GM12872 (cell line): ENCODE measurements around the gene NUDT14.

Source experiments
- TF ChIP-seq, protein P1 (sequence below): IDR thresholded peaks from 3 replicates; pipeline ENCODE4 v1.5.1; 2011; ENCODE audit warnings: low read depth, mild to moderate bottlenecking, low read length, moderate library complexity; ENCODE audit not compliant: insufficient read depth

Gene NUDT14

GRCh38 chr14:105153739-105154475, 27.2 kb downstream of the NUDT14 start:
- TF ChIP-seq, protein P1, sequence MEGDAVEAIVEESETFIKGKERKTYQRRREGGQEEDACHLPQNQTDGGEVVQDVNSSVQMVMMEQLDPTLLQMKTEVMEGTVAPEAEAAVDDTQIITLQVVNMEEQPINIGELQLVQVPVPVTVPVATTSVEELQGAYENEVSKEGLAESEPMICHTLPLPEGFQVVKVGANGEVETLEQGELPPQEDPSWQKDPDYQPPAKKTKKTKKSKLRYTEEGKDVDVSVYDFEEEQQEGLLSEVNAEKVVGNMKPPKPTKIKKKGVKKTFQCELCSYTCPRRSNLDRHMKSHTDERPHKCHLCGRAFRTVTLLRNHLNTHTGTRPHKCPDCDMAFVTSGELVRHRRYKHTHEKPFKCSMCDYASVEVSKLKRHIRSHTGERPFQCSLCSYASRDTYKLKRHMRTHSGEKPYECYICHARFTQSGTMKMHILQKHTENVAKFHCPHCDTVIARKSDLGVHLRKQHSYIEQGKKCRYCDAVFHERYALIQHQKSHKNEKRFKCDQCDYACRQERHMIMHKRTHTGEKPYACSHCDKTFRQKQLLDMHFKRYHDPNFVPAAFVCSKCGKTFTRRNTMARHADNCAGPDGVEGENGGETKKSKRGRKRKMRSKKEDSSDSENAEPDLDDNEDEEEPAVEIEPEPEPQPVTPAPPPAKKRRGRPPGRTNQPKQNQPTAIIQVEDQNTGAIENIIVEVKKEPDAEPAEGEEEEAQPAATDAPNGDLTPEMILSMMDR: no peak

- TF ChIP-seq, protein P1: no peak
Observed at GRCh38 chr14:105153331-105153731, 27.8 kb downstream of the NUDT14 start.

DNA sequence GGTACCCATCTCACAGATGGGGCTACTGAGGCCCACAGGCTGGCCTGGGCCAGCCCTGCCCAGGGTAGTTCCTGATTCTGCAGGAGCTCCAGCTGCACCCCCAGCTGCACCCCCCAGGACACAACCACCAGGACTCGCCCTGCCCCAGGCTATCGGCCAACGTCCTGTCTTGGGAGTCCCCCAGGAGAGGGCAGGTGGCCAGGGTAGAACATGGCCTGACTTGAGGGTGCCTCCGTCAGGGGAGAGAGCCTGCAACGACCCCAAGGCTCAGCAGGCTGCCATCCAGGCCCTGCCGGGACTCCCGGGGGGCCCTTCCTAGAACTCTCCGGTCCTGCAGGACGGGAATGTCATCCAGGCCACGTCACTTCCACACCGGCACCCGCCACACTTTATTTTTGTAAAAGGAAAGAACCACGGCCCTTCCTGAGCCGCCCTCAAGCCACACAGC, 28.3 kb downstream of the NUDT14 start:
- TF ChIP-seq, protein P1: no peak

GRCh38 chr14:105151838-105152793, 29.0 kb downstream of the NUDT14 start:
- TF ChIP-seq, protein P1: no peak

DNA sequence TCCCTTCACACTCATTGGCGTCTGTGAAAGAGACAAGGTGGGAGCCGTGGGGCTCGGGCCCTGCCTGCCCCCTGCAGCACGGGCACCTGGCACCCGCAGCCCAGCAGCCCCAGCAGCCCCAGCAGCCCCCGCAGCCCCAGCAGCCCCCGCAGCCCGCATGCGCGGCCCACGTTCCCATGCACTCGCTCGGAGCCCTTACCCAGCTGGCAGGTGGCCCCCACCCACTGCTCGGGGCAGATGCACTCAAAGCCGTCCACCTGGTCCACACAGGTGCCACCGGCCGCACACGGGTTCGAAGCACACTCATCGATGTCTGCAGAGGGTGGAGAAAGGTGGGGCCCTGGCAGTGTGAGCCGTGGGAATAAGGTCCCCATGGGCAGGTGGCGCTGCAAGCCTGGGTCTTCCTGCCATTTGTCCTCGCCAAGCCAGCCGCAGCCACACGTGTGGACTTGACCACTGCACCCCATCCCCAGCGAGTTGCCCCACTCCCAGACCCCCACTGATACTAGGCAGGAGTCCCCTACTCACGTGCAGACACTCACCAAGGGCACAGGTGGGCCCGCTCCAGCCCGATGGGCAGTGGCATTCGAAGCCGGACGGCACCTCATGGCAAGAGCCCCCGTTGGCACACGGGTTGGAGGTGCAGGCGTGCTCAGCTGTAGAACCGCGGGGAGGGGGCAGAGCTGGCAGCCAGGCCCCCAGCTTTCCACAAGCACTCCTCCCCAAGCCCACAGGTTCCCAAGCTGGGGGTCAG, 29.9 kb downstream of the NUDT14 start:
- TF ChIP-seq, protein P1: no peak

GRCh38 chr14:105150368-105151083, 30.6 kb downstream of the NUDT14 start:
- TF ChIP-seq, protein P1: no peak
